GM18498 (cell line): ENCODE results near the gene GPHA2.

Source experiments
- ATAC-seq: cut with Tn5 transposase; IDR thresholded peaks from one replicate; pipeline ENCODE4 v1.9.1; 2021; ENCODE audit warnings: mild to moderate bottlenecking, moderate library complexity; ENCODE audit not compliant: unreplicated experiment

GPHA2 gene

GRCh38 chr11:64931290-64931689 lies 4.4 kb downstream of the GPHA2 start:
- ATAC-seq: no peak

- ATAC-seq: no peak
Measured at GRCh38 chr11:64930340-64930739, 5.4 kb downstream of the GPHA2 start.

- ATAC-seq: no peak
Measured at GRCh38 chr11:64929625-64930024, 6.1 kb downstream of the GPHA2 start.

GRCh38 chr11:64928957-64929356 lies 6.7 kb downstream of the GPHA2 start:
- no peak for ATAC-seq

- no peak for ATAC-seq
Measured at GRCh38 chr11:64926689-64927088, 9.0 kb downstream of the GPHA2 start.

GRCh38 chr11:64925536-64926436 lies 9.9 kb downstream of the GPHA2 start:
- ATAC-seq: no peak

- peak; percentile 5 for ATAC-seq
Measured at GRCh38 chr11:64924910-64925284, 10.8 kb downstream of the GPHA2 start.

- ATAC-seq: peak; percentile 86
Measured at GRCh38 chr11:64923944-64924909, 11.5 kb downstream of the GPHA2 start, which contains the start of gene PPP2R5B. PPP2R5B (plus strand) TSS chr11:64924689; CDS start chr11:64925735, 1,046 bp downstream.

GRCh38 chr11:64923151-64923661 lies 12.5 kb downstream of the GPHA2 start:
- ATAC-seq: no peak

- ATAC-seq: no peak
Measured at GRCh38 chr11:64921384-64921783, 14.3 kb downstream of the GPHA2 start.

GRCh38 chr11:64920124-64920523 lies 15.6 kb downstream of the GPHA2 start:
- ATAC-seq: no peak

GRCh38 chr11:64919627-64920026 lies 16.1 kb downstream of the GPHA2 start:
- no peak for ATAC-seq

GRCh38 chr11:64918017-64918416 lies 17.7 kb downstream of the GPHA2 start:
- ATAC-seq: no peak

- no peak for ATAC-seq
Measured at GRCh38 chr11:64917663-64917995, 18.1 kb downstream of the GPHA2 start.

- peak; percentile 90 for ATAC-seq
Measured at GRCh38 chr11:64916775-64917662, 18.7 kb downstream of the GPHA2 start, which contains the start of gene ATG2A. ATG2A (minus strand) TSS chr11:64917209; CDS start chr11:64917135, 74 bp downstream.

- peak; percentile 19 for ATAC-seq
Measured at GRCh38 chr11:64916040-64916774, 19.5 kb downstream of the GPHA2 start.

GRCh38 chr11:64915376-64915887 lies 20.3 kb downstream of the GPHA2 start:
- ATAC-seq: no peak

- no peak for ATAC-seq
Measured at GRCh38 chr11:64914123-64914522, 21.6 kb downstream of the GPHA2 start.

- no peak for ATAC-seq
Measured at GRCh38 chr11:64913171-64913727, 22.4 kb downstream of the GPHA2 start.
